HG02623 (cell line): ENCODE data around the gene UBC.

Experiments
- ATAC-seq: cut with Tn5 transposase; IDR thresholded peaks from one replicate; pipeline ENCODE4 v1.9.1; 2021; ENCODE audit warnings: moderate library complexity; ENCODE audit not compliant: unreplicated experiment

Gene UBC

DNA sequence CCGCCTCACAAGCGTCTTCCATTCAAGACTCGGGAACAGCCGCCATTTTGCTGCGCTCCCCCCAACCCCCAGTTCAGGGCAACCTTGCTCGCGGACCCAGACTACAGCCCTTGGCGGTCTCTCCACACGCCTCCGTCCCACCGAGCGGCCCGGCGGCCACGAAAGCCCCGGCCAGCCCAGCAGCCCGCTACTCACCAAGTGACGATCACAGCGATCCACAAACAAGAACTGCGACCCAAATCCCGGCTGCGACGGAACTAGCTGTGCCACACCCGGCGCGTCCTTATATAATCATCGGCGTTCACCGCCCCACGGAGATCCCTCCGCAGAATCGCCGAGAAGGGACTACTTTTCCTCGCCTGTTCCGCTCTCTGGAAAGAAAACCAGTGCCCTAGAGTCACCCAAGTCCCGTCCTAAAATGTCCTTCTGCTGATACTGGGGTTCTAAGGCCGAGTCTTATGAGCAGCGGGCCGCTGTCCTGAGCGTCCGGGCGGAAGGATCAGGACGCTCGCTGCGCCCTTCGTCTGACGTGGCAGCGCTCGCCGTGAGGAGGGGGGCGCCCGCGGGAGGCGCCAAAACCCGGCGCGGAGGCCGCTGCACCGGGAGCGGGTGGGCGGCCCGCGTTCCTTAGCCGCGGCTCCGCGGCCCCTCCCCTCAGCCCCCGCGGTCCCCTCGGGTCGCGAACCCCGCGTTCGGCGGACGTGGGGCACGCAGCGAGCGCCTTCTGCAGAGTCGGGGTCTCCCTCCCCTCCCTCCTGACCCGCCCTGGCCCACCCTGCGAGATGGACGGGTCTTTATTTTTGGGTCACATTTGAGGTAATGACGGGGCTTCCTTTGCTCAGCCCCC lies at the start of gene UBC:
Gene UBC, minus strand, starts transcription at position 259 of the 847 bp plus-strand sequence. CDS start 879 bp downstream, outside the sequence.
- ATAC-seq = peak; percentile 30

DNA sequence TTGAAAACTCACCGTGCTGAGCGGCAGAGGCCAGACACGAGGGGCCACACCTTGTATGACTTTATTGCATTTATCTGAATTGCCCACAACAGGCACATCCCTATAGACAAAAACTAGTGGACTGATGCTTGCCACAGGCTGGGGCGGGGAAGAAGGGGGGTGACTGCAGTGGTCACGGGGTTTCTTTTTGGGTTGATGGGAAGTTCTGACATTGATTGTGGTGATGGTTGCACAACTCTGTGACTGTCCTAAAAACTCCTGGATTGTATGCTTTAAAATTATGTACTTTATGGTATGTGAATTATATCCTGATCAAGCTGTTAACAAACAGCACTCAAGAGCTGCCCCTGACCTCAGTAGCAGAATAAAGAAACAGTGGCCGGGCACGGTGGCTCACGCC lies 48.8 kb upstream of the UBC start:
- no peak for ATAC-seq

DNA sequence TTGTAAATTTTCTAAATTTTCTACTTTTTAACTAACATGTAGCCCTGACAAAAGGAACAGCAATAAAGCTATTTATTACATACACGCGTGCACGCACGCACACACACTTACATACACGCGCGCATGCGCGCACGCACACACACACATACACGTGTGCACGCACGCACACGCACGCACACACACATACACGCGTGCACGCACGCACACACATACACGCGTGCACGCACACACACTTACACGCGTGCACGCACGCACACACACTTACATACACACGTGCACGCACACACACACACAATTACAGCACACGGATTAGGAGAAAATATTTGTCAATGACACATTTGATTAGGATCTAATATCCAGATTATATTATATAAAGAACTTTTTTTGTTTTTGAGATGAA lies 46.6 kb upstream of the UBC start:
- no peak for ATAC-seq

DNA sequence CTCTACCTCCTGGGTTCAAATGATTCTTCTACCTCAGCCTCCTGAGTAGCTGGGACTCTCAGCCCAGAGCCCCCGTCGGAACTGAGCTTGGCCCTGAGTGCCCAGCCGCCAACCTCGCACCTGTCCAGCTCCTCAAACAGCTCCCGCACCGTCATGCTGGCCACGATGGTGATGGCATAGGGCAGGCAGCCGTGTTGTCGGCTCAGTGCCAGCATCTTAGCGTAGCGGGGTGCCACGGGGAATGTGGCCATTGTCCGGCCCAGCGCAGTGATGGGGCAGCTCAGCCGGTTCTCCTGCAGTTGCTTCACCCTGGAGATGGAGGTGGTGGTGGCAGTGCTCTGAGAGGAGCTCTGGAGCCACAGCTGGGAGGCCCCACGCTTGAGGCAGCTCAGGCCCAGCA lies 42.1 kb upstream of the UBC start:
- ATAC-seq = no peak

DNA sequence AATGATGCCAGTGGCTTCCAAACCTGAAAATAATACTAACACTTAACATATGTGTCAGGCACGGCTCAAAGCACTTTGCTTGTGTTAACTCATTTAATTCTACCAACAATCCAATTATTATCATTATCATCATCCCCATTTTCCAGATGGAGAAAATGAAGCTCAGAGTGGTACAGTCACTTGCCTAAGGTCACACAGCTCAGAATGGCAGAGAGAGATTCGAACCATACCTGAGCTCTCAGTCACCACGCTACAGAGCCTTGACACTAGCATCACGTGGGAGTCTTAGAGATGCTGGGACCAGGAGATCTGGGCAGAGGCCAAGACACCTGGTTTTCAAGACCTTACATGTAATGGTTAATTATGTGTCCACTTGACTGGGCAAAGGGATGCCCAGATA lies 40.3 kb upstream of the UBC start:
- ATAC-seq = no peak

DNA sequence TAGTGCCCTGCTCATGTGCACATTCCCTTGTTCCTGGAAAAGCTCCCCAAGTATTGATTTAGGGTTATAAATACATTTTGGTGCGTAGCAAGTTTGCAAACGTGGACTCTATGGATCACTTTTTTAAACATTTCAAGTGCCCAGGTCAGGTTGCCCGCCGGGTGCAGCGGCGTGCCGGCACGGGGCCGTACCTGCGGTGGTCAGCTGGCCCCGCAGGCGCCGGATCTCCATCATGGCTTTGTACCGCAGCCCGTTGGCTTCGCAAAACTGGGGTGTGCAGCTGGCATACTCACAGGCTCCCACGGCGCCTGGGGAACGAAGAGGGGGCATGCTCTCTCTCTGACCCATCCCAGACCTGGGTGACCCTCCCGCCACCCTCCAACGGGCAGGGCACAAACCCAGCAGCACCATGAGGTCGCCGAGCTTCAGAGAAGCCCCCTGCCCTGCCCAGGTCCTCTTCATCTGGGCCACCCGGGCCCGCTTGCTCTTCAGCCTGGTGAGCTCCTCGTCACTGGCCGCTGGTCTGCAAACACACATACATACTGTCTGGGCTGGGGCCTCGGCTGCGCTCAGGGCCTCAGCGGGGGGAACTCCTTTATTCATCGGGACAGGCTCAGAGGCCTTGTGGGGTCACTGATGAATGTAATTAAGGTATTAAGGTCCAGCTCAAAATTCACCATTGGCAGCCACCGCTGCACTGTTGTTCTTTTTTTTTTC lies 39.4 kb upstream of the UBC start:
- no peak for ATAC-seq

DNA sequence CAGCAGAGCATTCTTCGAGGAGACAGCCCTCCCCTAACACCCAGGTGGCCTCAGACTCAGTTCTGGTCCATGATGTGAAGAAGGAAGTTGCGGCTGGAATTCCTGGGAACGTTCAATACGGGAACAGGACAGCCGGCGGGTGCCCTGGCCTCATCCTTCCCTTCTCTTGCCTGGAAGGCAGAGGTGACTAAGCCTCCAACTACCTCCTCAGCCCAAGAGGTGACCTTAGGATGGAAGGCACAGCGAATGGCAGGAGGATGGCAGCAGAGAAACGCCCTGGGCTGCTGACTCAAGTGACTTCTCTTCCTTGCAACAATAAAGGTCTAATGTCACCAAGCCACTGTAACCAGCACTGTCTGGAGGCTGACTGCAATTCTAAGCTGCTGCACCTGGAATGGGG lies 38.4 kb upstream of the UBC start:
- no peak for ATAC-seq

DNA sequence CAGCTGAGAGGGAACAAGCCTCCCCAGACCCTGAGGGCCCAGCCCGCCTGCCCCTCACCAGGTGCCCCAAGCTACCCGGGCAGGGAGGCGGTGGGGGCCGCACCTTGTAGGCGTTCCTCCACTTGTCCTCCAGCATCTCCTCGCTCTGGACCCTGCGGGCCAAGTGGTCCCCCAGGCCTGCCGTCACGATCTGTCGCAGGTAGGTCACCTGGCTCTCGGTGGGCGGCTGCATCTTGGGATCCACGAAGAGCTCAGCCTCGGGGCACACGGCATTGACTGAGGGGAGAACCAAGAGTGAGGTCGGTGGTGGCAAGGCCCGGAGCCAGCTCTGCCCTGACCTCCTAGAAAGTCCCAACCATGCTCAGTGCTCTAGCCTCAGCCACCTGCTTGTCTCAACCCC lies 37.8 kb upstream of the UBC start:
- no peak for ATAC-seq

GRCh38 chr12:124949779-124950728 lies 35.6 kb upstream of the UBC start:
- no peak for ATAC-seq

GRCh38 chr12:124949066-124949465 lies 34.6 kb upstream of the UBC start:
- no peak for ATAC-seq

DNA sequence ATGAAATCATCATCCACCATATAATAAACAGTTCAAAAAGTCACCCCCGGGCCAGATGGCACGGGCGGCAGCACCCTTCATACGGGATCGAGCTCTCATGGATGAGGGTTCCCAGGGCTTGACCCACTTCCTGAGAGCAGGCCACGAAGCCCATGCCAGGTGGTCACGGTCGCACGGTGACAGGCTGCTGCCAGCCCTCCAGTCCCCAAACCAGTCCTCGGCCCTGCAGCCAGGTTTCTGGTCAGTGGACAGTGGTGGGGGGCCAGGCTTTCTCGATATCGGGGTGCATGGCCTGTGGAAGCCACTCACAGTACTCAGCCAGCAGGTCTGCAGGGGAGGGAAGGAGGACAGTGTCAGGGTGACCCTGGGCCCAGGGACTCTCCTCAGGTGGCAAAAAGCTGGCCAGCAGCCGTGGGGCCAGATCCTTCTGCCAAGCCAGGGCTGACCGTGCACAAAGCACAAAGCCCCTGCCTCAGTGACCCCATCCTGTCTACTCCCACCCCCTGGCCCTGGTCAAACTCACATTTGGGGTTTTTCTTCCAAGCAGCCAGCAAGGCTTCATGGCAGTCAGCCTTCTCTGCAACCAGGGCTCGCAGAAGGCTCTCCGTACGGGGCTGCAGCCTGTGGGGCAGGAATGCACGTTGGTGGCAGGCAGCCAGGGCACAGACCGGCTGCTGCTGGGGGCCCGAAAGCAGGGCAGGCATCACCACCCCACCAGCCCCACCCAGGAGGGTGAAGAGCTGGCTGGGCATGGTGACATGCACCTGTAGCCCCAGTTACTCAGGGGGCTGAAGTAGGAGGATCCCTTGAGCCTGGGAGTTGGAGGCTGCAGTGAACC lies 33.3 kb upstream of the UBC start:
- no peak for ATAC-seq

DNA sequence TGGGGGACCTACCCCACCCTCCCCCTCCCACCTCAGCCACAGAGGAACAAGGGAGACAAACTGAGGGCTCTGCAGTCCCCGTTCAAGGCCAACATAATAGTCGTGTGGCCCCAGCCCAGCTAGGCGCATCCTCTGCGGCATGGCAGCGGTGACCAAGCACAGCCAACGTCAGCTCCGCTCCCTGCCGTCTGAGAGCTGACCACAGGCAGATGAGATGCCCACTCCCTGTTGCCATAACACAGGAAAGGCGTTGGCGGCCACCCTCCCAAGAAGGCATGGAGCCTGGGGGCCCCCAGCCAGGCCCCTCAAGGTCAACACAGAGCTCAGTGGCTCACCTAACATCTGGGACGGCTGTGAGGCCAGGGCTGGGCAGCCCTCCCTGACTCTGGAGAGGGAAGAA lies 32.6 kb upstream of the UBC start:
- no peak for ATAC-seq

- ATAC-seq = no peak
Measured at GRCh38 chr12:124946447-124946793, 32.0 kb upstream of the UBC start.

- no peak for ATAC-seq
Measured at GRCh38 chr12:124941170-124941527, 26.7 kb upstream of the UBC start.

DNA sequence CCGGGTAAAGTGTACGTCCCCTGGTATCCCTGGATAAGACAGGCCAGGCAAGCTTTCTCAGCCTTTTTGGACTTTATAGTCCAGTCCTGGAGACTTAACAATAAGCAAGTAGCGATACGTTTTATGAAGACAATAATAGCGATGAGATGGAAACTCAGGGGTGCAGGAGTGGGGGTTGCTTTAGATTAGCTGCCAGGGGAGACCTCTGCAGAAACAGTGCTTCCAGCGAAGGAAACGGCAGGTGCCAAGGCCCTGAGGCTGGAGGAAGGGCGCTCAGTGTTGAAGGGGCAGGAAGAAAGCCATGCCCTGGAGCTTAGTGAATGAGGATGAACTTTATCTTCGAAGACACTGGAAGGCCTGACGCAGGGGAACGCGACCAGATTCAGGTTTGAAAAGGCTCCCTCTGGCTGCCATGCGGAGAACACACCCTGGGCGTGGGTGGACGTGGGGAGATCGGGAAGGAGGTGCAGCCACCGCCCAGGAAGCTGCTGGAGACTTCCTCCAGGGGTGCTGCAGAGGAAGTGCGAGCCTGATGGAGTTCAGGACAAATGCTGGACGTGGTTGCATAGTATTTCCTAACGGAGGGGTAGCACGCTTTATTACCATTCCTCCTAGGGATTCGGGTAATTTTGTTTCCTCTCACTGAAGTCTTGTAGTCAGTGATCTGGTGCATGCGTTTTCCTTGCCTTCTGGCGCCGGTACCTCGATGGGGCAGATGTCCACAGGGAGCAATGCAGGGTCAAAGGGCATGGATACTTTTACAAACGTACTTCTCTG lies 26.1 kb upstream of the UBC start:
- ATAC-seq = peak; percentile 28

DNA sequence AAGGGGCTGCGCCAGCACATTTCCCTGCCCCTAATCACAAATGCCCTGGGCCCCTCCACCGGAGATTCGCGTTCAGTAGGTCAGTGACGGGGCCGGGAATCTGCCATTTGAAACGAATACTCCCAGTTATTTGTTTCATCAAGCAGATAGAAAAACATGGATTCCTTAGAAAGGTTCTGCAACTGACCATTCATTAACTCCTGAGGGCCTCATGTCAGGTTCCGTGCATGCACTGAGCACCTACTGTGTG lies 25.6 kb upstream of the UBC start:
- ATAC-seq = peak; percentile 36

- peak; percentile 53 for ATAC-seq
Measured at GRCh38 chr12:124939421-124940142, 25.1 kb upstream of the UBC start.

DNA sequence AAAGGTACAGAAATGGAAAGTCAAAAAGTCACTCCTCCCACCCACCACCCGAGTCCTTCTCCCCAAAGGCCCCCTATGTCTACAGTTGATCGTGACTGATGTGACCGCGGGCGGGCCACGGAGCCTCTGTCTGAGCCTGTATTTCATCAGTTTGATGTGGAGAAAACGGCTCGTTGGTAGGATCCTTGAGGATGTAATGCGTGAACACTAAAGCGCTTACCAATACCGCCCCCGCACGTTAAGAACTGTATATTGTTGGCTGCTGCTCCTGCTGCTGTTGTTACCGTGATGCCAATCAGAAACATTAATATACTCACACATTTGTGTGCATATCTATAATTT lies 24.6 kb upstream of the UBC start:
- peak; percentile 14 for ATAC-seq

DNA sequence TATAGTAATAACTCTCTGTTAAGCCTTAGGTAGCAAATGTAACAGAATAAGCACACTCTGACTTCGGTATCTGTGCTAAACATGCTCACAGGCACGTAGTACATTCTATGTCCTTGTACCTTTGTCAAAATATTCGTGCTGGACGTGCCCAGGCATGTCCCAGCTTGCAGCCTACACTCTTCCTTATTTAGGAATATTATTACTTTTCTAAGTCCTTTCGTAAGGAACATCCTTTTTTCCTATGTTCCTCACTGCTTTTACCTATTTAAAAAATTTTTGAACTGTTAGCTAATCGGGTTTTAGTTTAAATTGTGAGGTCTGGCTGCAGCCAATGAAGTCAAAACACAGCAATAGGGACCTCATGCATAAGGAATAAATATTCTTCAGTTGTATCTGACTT lies 24.1 kb upstream of the UBC start:
- ATAC-seq = no peak

DNA sequence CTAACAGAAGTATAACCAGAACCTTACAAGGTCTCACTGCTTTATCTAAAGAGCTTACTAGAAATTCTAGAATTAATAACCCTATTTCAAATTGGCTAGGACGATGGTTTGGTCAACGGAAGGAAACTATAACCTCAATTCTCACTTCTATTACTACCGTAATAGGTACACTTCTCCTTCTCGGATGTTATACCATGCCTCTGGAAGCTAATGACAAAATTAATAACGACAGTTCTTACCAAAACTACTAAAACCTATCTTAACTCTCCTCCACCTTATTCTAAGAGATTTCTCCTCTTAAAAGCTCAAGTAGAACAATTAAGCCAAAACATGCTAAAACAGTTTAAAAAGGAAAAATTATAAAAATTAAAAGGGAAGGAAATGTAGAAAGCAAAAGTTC lies 23.7 kb upstream of the UBC start:
- no peak for ATAC-seq
